ENCODE data around the gene RIT2.

Gene RIT2

DNA sequence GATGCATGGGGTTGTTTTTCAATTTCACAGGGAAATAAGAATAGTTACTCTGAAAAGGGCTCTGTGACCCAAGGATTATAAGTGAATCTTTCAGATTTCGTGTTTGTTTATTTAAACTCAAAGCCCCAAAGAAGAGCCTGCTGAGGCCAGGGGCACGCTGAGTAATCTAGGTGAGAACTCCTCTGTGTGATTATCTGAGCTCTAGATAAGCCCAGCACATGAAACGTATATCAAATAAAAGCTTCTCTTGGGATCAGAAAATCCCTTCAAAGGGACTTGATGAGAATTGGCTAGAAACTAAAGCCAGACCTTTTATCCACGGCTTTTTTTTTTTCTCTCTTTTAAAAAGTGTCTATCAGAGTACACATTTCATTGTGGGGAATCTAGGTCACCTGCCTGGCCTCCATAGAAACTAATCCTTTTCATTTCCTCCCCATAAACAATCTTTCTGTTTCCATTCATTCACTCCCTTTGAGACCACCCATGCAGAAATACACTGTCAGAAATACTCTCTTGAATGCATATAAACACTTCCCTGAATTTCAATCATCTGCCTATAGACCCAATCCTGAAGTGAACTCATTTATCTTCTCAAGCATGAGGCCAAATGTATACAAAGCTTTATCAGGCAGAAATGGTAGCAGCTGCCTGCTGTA, 137.4 kb downstream of the RIT2 start:
- TF ChIP-seq RARB (CRISPR knock-in tag; IDR thresholded peaks at IDR 0.05) = no peak
- no peak for TF ChIP-seq TCF4 (CRISPR knock-in tag; IDR thresholded peaks at IDR 0.05; ENCODE audit: borderline replicate concordance)
- TF ChIP-seq PPARA (CRISPR knock-in tag; IDR thresholded peaks at IDR 0.05; ENCODE audit: borderline replicate concordance) = no peak
- TF ChIP-seq, protein P1, sequence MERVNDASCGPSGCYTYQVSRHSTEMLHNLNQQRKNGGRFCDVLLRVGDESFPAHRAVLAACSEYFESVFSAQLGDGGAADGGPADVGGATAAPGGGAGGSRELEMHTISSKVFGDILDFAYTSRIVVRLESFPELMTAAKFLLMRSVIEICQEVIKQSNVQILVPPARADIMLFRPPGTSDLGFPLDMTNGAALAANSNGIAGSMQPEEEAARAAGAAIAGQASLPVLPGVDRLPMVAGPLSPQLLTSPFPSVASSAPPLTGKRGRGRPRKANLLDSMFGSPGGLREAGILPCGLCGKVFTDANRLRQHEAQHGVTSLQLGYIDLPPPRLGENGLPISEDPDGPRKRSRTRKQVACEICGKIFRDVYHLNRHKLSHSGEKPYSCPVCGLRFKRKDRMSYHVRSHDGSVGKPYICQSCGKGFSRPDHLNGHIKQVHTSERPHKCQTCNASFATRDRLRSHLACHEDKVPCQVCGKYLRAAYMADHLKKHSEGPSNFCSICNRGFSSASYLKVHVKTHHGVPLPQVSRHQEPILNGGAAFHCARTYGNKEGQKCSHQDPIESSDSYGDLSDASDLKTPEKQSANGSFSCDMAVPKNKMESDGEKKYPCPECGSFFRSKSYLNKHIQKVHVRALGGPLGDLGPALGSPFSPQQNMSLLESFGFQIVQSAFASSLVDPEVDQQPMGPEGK (CRISPR knock-in tag; IDR thresholded peaks at IDR 0.05; ENCODE audit: borderline replicate concordance) = no peak
- no peak for TF ChIP-seq ZFP3 (CRISPR knock-in tag; IDR thresholded peaks at IDR 0.05)
- no peak for TF ChIP-seq CSRNP3 (CRISPR knock-in tag; IDR thresholded peaks at IDR 0.05)
- no peak for TF ChIP-seq OSR1 (CRISPR knock-in tag; IDR thresholded peaks at IDR 0.05)
- no peak for TF ChIP-seq TOX (CRISPR knock-in tag; IDR thresholded peaks at IDR 0.05; ENCODE audit: borderline replicate concordance)
- TF ChIP-seq, protein P2, sequence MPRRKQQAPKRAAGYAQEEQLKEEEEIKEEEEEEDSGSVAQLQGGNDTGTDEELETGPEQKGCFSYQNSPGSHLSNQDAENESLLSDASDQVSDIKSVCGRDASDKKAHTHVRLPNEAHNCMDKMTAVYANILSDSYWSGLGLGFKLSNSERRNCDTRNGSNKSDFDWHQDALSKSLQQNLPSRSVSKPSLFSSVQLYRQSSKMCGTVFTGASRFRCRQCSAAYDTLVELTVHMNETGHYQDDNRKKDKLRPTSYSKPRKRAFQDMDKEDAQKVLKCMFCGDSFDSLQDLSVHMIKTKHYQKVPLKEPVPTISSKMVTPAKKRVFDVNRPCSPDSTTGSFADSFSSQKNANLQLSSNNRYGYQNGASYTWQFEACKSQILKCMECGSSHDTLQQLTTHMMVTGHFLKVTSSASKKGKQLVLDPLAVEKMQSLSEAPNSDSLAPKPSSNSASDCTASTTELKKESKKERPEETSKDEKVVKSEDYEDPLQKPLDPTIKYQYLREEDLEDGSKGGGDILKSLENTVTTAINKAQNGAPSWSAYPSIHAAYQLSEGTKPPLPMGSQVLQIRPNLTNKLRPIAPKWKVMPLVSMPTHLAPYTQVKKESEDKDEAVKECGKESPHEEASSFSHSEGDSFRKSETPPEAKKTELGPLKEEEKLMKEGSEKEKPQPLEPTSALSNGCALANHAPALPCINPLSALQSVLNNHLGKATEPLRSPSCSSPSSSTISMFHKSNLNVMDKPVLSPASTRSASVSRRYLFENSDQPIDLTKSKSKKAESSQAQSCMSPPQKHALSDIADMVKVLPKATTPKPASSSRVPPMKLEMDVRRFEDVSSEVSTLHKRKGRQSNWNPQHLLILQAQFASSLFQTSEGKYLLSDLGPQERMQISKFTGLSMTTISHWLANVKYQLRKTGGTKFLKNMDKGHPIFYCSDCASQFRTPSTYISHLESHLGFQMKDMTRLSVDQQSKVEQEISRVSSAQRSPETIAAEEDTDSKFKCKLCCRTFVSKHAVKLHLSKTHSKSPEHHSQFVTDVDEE (CRISPR knock-in tag; IDR thresholded peaks at IDR 0.05) = no peak
- TF ChIP-seq, protein P3, sequence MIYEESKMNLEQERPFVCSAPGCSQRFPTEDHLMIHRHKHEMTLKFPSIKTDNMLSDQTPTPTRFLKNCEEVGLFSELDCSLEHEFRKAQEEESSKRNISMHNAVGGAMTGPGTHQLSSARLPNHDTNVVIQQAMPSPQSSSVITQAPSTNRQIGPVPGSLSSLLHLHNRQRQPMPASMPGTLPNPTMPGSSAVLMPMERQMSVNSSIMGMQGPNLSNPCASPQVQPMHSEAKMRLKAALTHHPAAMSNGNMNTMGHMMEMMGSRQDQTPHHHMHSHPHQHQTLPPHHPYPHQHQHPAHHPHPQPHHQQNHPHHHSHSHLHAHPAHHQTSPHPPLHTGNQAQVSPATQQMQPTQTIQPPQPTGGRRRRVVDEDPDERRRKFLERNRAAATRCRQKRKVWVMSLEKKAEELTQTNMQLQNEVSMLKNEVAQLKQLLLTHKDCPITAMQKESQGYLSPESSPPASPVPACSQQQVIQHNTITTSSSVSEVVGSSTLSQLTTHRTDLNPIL (CRISPR knock-in tag; IDR thresholded peaks at IDR 0.05; ENCODE audit: low read depth) = no peak
- TF ChIP-seq ZNF565 (CRISPR knock-in tag; conservative IDR thresholded peaks at IDR 0.05; ENCODE audit: low read depth) = no peak

GRCh38 chr18:42976869-42977590, 138.5 kb downstream of the RIT2 start:
- TF ChIP-seq ZC3H10 (CRISPR knock-in tag; IDR thresholded peaks at IDR 0.05) = no peak
- no peak for TF ChIP-seq ISL1 (CRISPR knock-in tag; IDR thresholded peaks at IDR 0.05)
- TF ChIP-seq, protein P2 (CRISPR knock-in tag; IDR thresholded peaks at IDR 0.05) = no peak
- TF ChIP-seq, protein P1 (CRISPR knock-in tag; IDR thresholded peaks at IDR 0.05; ENCODE audit: borderline replicate concordance) = no peak
- TF ChIP-seq BACH2 (CRISPR knock-in tag; IDR thresholded peaks at IDR 0.05; ENCODE audit: borderline replicate concordance) = no peak
- no peak for TF ChIP-seq GLIS3 (CRISPR knock-in tag; IDR thresholded peaks at IDR 0.05)
- no peak for TF ChIP-seq ZNF565 (CRISPR knock-in tag; conservative IDR thresholded peaks at IDR 0.05; ENCODE audit: low read depth)
- TF ChIP-seq CSDC2 (CRISPR knock-in tag; IDR thresholded peaks at IDR 0.05) = no peak
- TF ChIP-seq, protein P3 (CRISPR knock-in tag; IDR thresholded peaks at IDR 0.05; ENCODE audit: low read depth) = no peak
- no peak for TF ChIP-seq OSR1 (CRISPR knock-in tag; IDR thresholded peaks at IDR 0.05)
- TF ChIP-seq ESRRG (CRISPR knock-in tag; IDR thresholded peaks at IDR 0.05) = no peak
- no peak for TF ChIP-seq RARB (CRISPR knock-in tag; IDR thresholded peaks at IDR 0.05)
- no peak for TF ChIP-seq CSRNP3 (CRISPR knock-in tag; IDR thresholded peaks at IDR 0.05)
- ATAC-seq = no peak

More for the DNA sequence above, 137.4 kb downstream of the RIT2 start:
- ATAC-seq = no peak

All from SK-N-SH treated with all-trans-retinoic acid at 6 μM for 48 hours (cell line).